ENCODE data around the gene CAPN3.

CAPN3 gene

GRCh38 chr15:42402455-42403205, 43.3 kb downstream of the CAPN3 start:
- no peak for TF ChIP-seq CTCF (IDR thresholded peaks at IDR 0.05; ENCODE audit: low read length, missing control alignments)

GRCh38 chr15:42403389-42403788, 44.1 kb downstream of the CAPN3 start:
- H3K4me3 ChIP-seq (replicated peaks; ENCODE audit: low read depth, low read length), result no peak overlapping the region
- no peak for TF ChIP-seq CTCF (IDR thresholded peaks at IDR 0.05; ENCODE audit: low read length, missing control alignments)
- no peak for DNase-seq (ENCODE audit: low read depth)

More at GRCh38 chr15:42402455-42403205, 43.3 kb downstream of the CAPN3 start:
- H3K4me3 ChIP-seq (replicated peaks; ENCODE audit: low read depth, low read length), result no peak overlapping the region
- DNase-seq (ENCODE audit: low read depth), result no peak

GRCh38 chr15:42404461-42405235, 45.3 kb downstream of the CAPN3 start:
- no peak for DNase-seq (ENCODE audit: low read depth)
- no peak for TF ChIP-seq CTCF (IDR thresholded peaks at IDR 0.05; ENCODE audit: low read length, missing control alignments)
- H3K4me3 ChIP-seq (replicated peaks; ENCODE audit: low read depth, low read length), result no peak overlapping the region

- no peak for TF ChIP-seq CTCF (IDR thresholded peaks at IDR 0.05; ENCODE audit: low read length, missing control alignments)
- H3K4me3 ChIP-seq (replicated peaks; ENCODE audit: low read depth, low read length), result no peak overlapping the region
- DNase-seq (ENCODE audit: low read depth), result no peak
Measured at GRCh38 chr15:42405863-42406482, 46.7 kb downstream of the CAPN3 start.

- no peak for TF ChIP-seq CTCF (IDR thresholded peaks at IDR 0.05; ENCODE audit: low read length, missing control alignments)
- DNase-seq (ENCODE audit: low read depth), result no peak
- H3K4me3 ChIP-seq (replicated peaks; ENCODE audit: low read depth, low read length), result no peak overlapping the region
Measured at GRCh38 chr15:42408178-42408577, 48.9 kb downstream of the CAPN3 start.

GRCh38 chr15:42409011-42409410, 49.7 kb downstream of the CAPN3 start:
- TF ChIP-seq CTCF (IDR thresholded peaks at IDR 0.05; ENCODE audit: low read length, missing control alignments), result no peak
- no peak for DNase-seq (ENCODE audit: low read depth)
- no peak overlapping the region for H3K4me3 ChIP-seq (replicated peaks; ENCODE audit: low read depth, low read length)
